NCI-H226 (cell line): ENCODE results near the gene PARP1.

Experiments
- DNase-seq: peaks from one replicate; pipeline ENCODE4 v3.0.0-alpha.2; 2015

The PARP1 gene

DNA sequence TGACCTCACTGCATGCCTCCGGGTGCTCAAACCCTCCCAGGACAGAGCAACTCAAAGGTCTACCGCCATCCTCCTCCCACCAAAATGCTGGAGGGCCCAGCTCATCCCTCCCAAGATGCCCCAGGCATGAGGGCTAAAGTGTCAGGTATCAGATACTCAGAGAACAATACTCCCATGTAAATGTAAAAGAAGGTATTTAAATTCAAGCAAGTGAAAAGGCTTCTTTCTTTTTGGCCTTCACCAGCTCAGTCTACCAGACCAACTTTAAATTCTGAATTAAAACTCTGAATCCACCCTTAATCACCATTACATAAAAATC lies 3.0 kb downstream of the PARP1 start:
- DNase-seq, result no peak

DNA sequence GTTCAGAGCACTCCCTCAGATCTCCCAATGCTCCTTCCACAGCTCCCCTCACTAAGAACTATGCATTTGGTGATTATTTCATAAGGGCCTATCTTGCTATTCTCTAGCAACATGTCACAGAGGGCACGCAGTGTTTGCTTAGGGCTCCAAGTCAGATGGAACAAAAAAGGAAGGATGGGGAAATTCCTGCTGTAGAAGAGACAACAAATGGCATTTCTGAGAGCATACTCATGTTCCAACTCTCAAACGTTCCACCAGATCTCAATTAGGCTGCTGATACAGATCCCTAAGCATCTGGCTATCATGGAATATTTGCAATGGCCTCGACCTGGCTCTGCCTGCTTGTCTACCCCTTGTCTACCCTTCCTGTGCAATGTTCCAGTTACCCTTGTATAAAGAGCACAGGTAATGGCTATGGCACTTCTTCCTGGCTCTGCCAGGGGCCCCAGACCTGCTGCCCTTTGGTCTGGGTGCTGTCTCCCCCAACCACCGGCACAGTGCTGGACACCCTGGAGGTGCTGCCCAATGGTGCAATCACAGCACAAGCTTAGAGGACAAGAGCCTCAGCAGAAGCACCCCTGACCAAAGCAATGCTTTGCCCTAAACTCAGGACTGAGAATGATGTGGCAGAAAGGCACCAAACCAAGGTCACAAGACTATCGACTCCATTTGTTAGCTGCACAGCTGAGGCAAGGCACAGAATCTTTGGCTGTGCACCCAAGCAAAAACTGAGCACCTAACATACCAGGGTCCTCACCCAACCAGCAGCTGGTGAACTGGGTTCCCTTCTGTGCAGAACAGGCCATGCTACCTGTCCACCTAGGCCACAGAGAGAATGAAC lies 3.6 kb downstream of the PARP1 start:
- DNase-seq, result no peak

DNA sequence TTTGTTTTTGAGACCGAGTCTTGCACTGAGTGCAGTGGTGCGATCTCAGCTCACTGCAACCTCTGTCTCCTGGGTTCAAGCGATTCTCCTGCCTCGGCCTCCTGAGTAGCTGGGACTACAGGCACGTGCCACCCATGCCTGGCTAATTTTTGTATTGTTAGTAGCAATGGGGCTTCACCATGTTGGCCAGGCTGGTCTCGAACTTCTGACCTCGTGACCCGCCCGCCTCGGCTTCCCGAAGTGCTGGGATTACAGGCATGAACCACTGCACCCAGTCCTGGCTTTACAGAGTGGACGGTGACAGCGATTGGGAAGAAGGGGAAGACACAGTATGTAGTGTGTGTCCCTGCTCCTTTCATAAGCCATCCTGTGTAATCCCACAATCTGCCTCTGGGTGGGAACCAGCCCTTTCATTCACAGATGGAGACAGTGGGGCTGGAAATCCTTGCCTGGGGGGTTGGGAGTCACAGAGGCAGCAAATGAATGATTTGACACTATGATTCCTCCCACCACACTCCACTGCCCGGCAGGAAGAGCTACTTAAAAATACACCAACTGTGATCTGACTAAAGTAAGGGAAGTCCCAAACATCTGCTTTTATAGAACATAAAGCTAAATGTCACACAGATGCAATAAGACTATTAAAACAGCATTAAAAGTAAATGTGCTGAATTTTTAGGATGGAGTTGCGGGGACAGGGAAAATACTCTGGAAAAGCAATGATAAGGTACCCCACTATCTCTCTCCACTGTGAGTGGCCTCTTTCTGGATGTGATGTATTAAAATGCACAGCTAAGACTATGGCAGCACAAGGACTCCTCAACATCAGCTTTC lies 4.5 kb downstream of the PARP1 start:
- no peak for DNase-seq

DNA sequence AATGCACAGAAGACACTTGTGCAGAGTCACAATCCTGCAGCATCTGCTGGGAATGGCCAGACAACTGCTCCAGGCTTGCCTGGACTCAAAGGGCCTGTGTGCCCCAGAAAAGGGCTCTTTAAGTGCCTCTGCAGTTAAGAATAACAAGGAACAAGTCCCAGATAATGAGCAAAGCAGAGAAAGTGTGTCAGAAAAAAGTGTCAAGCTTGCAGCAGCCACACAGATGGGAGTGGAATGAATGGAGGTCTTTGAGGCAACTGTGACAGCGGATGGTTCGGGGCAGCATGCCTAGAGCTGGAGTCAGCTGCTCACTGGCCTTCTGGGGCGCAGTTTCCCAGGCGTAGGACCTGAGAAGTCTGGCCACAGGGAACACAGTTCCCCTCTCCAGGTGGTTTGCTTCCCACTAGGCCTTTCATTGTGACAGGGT lies 5.1 kb downstream of the PARP1 start:
- no peak for DNase-seq

DNA sequence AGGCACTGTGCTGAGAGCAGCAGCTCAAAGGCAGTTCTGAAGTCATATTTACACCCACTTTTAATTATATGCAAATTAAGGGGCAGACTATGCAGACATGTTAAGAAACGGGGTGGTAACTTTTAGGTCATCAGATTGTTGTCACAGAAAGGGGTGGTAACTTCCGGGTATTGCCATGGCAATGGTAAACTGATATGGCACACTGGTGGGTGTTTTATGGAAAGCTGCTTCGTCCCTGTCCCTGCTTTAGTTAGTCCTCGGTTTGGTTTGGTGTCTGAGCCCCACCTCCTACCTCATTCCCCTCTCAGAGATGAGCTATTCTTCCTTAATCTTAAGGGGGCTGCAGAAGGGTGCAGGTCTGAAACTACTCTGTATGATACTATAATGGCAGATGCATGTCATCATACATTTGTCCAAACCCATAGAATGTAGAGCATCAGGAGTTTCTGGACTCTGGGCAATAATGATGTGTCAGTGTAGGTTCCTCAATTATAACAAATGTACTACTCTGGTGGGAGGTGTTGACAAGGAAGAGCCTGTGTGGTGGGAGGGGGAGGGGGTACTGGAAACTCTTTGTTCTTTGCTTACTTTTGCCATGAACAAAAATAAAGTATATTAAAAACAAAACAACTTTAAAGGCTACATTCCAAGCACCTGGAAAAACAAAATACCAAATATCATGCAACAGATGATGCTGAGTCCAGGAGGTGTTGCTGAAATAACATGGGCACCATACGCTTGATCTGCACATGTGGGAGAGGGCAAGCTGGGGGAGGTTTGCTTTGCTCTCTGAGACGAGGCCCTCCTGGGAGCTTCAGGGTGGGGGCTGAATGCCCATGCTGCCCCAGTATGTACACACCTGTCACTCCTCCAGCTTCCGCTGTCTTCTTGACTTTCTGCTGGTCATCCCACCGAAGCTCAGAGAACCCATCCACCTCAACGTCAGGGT lies 6.3 kb downstream of the PARP1 start:
- no peak for DNase-seq

DNA sequence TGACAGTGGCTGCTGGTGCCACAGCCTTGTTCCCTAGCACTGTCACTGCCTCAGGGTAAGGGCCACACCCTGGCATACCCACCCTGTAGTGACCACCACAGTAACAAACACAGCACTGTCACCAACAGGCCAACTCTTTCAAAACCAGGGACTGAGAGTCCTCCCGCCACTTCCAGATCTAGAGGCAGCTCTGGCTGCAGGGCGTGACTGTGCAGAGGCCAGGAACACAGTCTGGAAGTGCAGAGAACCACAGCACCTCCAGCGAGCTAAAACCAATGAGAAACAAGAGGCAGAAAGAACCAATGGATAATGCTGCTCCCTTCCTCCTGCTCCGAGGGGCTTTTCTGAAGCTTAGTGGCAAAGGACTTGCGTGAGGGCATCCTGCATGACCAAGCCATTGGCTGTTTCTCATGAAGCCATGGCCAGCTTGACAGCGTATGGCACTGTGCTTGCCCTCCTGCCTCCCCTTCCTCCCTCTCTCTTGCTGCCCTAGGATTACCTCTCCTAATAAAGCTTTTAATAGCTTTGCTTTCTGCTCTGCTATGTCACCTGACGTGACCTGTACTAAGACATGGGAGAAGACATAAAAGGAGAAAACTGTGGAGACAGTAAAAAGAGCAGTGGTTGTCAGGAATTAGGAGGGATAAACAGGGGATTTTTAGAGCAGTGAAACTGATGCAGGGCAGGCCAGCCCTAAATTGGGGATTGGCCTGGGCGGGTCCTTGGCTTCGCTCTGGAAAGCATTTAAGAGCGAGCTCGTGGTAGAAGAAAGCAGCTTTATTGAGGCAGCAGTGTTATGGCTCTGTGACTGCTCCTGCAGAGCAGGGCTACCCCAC lies 7.2 kb downstream of the PARP1 start:
- DNase-seq, result no peak

DNA sequence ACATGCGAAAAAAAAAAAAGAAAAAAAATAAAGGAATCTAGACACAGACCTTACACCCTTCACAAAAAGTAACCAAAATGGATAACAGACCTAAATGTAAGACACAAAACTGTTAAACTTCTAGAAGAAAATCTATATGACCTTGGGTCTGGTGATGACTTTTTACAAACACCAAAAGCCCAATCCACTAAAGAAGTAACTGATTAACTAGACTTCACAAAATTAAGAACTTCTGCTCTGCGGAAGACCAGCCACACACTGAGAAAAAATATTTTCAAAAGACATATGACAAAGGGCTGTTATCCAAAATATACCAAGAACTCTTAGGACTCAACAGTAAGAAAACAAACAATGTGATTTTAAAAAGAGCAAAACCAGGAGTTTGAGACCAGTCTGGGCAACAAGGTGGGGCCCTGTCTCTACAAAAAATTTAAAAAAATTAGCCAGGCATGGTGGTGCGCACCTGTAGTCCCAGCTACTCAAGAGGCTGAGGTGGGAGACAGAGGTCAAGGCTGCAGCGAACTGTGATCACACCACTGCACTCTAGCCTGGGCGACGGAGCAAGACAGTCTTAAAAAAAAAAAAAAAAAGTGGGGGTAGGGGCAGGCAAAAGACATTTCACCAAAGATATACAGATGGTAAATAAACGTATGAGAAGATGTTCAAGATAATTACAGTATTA lies 9.8 kb downstream of the PARP1 start:
- no peak for DNase-seq

DNA sequence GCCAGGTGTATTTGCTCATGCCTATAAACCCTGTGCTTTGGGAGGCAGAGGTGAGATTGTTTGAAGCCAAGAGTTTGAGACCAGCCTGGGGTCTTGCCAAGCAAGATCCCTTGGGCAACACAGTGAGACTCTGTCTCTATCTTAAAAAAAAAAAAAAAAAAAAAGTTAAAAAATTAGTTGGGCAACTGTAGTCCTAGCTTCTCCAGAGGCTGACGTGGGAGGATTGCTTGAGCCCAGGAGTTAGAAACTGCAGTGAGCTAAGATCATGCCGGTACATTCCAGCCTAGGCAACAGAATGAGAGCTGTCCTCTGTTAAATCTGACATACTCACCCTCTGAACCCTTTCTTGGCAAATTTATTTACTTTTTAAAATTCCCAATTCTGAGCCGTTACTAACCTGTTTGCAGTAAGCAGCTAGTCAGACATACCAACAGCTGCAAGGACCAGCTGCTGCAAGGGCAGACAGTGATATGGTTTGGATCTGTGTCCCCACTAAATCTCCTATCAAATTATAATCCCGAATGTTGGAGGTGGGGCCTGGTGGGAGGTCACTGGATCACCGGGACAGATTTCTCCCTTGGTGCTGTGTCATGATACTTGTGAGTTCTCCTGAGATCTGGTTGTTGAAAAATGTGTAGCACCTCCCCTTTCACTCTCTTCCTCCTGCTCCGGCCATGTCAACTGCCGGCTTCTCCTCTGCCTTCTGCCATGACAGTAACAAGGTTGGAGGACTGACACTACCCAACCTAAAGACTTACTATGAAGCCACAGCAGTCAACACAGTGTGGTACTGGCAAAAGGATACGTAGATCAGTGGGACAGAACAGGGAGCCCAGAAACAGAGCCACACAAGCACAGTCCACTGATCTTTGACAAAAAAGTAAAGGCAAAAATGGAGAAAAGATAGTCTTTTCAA lies 10.6 kb downstream of the PARP1 start:
- no peak for DNase-seq

DNA sequence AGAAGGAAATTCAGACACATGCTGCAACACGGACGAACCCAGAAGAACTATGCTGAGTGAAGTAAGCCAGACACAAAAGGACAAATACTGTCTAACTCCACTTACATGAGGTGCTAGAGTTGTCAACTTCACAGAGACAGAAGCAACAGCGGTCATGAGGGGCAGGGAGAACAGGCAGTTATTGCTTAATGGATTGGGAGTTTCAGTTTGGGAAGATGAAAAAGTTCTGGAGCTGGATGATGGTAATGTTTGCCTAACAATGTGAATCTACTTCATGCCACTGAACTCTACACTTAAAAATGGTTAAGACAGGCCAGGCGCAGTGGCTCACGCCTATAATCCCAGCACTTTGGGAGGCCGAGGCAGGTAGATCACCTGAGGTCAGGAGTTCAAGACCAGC lies 12.1 kb downstream of the PARP1 start:
- DNase-seq, result no peak

DNA sequence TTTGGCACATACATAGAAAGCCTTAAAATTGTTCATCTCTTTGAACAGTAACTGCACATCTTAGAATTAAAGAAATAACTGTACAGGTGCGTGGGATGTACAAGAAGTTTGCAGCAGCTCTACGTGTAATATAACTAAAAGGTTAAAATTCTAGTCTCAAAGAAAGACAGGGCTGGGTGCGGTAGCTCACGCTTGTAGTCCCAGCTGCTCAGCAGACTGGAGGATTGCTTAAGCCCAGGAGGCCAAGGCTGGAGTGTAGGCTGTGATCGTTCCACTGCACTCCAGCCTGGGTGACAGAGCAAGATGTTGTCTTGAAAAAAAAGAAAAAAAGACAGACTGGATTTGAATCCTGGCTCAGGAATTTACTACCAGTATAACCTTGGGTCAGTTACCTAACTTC lies 13.4 kb downstream of the PARP1 start:
- DNase-seq, result no peak

DNA sequence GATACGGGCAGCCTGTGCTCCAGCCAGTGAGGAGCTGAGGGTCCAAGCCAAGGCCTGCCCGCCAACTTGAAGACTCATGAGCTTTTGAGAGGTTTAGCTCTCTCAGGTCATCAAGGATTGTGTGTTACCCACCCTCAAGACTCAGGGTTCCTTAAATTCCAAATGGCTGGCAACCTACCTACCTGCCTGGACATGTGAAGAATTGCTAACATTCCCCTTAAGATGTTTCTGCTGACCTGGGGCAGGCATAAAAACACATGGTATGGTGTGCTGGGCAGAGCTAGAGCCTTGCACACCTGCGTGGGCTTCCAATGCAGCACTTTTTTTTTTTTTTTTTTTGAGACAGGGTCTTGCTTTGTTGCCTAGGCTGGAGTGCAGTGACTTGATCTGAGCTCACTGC lies 17.2 kb downstream of the PARP1 start:
- no peak for DNase-seq

DNA sequence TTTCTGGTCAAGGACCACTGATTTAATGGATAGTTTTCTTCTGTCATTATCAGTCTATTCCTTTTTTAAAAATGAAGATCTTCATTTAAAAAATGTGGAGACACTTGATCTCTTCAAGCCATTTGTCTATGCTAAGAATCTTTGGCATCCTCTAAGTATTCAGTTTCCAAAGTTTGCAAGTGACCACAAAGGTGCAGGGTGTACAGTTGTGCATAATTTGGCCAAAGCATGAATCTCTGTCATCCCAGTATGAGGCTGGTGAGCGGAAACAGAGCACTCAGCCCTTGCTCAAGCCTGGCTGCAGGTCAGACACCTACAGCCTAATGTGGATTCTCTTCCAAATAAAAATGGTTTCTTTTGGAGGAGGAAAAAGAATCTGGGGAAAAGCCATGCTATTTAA lies 19.8 kb downstream of the PARP1 start:
- DNase-seq, result no peak

DNA sequence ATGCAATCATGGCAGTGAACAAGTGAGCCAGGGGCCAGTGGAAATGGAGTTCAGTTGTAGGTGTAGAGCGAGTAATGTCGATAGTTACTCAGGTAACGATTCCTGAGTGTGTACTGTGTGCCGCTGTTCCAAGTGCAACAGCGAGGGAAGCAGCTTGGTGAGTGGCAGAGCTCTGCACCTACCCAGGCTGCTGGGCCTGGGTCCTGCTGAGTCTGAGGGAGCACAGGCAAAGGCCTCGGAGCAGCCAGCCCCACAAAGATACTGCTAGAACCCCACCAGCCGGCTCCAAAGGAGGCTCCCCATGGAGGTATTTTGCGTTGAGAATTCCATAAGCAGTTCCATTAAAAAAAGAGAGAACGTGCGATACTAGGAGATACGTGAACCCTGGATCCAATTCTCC lies 23.2 kb downstream of the PARP1 start:
- DNase-seq, result no peak

DNA sequence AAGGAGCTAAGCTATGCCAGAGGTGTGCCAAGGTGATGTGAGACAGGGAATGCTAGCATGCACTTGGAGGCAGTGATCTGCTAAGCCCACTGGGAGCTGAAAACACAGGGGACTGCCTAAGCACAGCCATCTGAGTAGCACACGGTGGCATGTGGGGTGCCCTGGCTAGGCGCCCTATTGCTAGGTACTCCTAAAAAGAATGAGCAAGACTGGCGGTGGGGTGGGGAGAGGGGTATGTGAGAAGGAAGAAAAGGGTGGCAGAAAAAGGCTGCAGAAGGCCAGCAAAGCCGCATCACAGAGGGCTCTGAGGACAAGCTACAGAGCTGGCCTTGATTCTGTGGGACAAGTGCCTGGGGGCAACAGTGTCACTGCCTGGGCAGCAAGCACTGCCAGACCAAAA lies 23.9 kb downstream of the PARP1 start:
- DNase-seq, result no peak

DNA sequence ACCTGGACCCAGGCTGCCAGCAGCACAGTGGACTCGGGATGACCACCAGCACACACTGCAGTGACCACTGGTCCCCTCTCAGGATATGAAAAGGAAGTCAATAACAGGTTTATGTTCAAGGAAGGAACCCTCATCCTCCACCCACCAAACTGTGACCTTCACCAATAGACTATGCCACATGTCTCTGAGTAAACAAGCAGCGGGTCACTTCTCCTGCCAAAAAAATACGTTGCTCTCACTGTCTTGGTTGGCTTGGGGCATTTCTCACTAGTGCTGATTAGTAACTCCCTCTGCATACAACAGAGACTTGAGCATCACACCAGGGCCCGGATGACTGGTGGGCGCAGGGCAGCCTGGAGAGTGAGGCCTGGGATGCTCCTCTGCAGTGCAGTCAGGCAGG lies 25.9 kb downstream of the PARP1 start:
- DNase-seq, result no peak

DNA sequence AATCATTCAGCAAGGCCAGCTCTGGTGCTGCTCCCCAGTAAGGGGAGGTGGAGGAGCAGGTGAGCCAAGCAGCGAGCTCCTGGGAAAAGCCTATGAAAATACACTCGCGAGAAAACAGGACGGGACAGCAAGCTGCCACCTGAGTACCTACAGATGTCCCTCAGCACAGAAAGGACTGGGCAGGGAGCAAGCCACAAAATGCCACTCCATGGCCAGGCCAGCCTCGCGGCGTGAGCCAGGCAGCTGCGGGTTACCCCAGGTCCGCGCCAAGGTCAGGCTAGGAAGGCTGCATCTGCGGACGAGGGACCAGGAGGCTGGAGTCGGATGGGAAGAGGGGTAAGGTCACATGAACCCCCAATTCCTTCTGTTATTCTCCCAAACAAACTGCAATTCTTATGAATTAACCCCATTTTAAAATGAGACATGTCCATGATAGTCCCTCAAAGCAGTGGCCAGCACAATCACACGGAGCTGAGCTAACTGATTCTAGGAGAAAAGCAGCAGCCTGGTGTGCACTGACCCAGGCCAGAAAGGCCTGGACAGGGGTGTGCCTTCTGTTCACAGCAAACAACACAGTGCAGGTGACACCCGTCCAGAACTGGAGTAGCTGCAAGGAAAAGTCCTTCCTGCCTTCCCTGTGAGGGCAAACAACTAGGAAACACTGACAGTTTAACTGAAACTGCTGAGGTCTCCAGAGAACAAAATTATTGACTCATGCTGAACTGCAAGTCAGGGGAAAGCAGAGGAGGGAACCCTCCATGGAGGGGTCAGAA lies 26.5 kb downstream of the PARP1 start:
- DNase-seq, result no peak

DNA sequence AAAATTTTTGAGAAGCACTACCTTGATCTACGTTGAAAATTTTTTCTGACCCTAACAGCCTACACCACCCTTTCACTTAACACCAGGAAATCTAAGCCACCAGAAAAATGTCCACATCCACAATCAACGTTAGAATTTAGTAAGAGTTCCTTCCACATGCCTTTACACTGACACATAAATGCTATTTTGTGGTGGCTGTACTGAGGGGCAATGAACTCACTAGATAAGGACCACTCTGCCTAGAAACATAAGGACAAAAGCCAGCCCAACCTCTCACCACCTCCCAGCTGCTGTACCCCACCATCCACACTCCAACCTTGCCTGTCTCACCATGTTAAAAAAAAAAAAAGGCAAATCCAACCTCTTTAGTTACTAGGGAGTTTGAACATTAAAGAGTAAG lies 29.8 kb downstream of the PARP1 start:
- no peak for DNase-seq

DNA sequence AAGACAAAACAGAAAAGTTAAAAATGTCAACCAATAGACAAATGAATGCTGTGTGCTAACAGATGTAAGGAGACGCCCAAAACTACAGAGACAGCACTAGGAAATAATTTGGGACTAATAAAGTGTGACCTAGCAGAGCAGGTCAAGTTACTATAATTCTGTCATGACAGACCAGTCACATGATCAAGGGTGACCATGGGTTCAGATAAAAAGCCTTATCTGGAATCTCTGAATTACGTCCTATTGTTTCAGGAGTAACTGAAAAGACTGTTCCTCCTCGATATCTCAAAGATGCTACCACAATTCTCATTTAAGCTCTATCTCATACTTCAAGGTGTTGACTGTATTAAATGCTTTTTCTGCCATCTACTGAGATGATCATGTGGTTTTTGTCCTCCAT lies 31.6 kb downstream of the PARP1 start:
- no peak for DNase-seq

DNA sequence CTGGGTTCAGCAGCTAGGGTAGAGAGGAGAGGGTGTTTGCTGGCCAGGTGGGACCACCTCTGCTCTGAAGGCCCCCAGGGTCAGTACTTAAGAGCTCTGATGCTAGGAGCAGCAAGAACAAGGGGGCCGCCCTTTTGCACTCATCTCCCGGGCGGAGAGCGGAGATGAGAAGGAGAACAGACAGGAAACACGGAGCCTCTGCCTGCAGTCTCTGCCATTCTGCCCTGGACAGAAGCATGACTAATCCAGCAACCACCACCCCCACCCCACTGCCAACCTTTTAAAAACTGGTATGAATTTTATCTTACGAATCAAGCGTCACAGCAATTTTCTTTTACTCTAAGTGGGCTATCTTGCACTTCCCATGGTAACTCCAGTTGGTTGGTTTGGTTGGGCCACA lies 34.5 kb downstream of the PARP1 start:
- DNase-seq, result no peak

DNA sequence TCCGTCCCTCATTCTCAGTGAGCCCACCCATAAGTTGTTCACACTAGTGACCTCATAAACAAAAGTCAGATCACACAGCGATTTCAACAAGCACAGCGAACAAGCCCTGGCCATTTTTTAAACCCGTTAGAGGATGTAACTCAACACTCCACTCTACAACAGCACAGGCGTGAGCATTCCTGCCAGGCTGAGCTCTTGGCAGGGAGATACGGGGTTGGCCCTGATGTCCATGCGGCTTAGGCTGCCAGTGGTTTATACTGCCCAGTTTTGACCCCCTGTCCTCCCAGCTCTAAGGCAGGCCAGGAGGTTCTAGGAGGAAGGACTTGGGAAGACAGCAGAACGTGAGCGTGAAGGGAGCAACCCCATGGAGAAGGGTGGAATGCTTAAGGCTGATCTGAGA lies 35.0 kb downstream of the PARP1 start:
- DNase-seq, result no peak
